Neuronal stem cell (in vitro differentiated cells): ENCODE data around the gene SGSH.

Source experiments
- DNase-seq: peaks from one replicate; pipeline ENCODE4 v3.0.0-alpha.2; 2013; ENCODE audit warnings: low spot score
- H2AFZ ChIP-seq: one replicate; pipeline ENCODE4 v1.6.1; 2013; ENCODE audit warnings: mild to moderate bottlenecking, low read length, inconsistent platforms
- H2AK5ac ChIP-seq: 2 replicates; pipeline ENCODE4 v1.6.1; 2013; ENCODE audit warnings: low read depth, mild to moderate bottlenecking, inconsistent platforms, low read length, moderate library complexity, mixed read lengths
- H2BK120ac ChIP-seq: 2 replicates; pipeline ENCODE4 v1.6.1; 2013; ENCODE audit warnings: low read depth, mild to moderate bottlenecking, inconsistent platforms, low read length, moderate library complexity, mixed read lengths
- H2BK12ac ChIP-seq: one replicate; pipeline ENCODE4 v1.6.1; 2013; ENCODE audit warnings: low read length, inconsistent platforms
- H2BK15ac ChIP-seq: 2 replicates; pipeline ENCODE4 v1.6.1; 2013; ENCODE audit warnings: mild to moderate bottlenecking, low read length, inconsistent platforms, mixed read lengths
- H2BK5ac ChIP-seq: one replicate; pipeline ENCODE4 v1.6.1; 2013; ENCODE audit warnings: inconsistent platforms, mild to moderate bottlenecking, low read length, moderate library complexity
- H3K14ac ChIP-seq: one replicate; pipeline ENCODE4 v1.6.1; 2013; ENCODE audit warnings: low read length, inconsistent platforms
- H3K18ac ChIP-seq: 2 replicates; pipeline ENCODE4 v1.6.1; 2013; ENCODE audit warnings: low read length, inconsistent platforms
- H3K23ac ChIP-seq: 2 replicates; pipeline ENCODE4 v1.6.1; 2013; ENCODE audit warnings: low read depth, mild to moderate bottlenecking, mixed read lengths, low read length, inconsistent platforms; ENCODE audit not compliant: poor library complexity
- H3K27ac ChIP-seq: replicated peaks from 3 replicates; pipeline ENCODE4 v1.5.1; 2013; ENCODE audit warnings: low read length, inconsistent platforms
- H3K27me3 ChIP-seq, 3 experiments: 2 replicates each; pipeline ENCODE4 v1.6.1; 2013; ENCODE audit warnings: low read length in 3 of 3, mild to moderate bottlenecking in 2 of 3, inconsistent platforms in 1 of 3, low read depth in 1 of 3, mixed read lengths in 1 of 3, moderate library complexity in 1 of 3; ENCODE audit not compliant: control insufficient read depth in 3 of 3, insufficient read depth in 3 of 3
- H3K36me3 ChIP-seq, 2 donors: replicated peaks in 1 of 2; 2 replicates each; pipeline ENCODE4 v1.6.1; 2013; ENCODE audit warnings: low read length in 2 of 2; ENCODE audit not compliant: control insufficient read depth in 2 of 2, insufficient read depth in 2 of 2
- H3K4ac ChIP-seq: 2 replicates; pipeline ENCODE4 v1.6.1; 2013; ENCODE audit warnings: inconsistent platforms, mild to moderate bottlenecking, low read length, moderate library complexity
- H3K4me1 ChIP-seq, 2 donors: 1 replicate in 1 of 2; 2 replicates in 1 of 2; pipeline ENCODE4 v1.6.1; 2013; ENCODE audit warnings: low read length in 2 of 2, low read depth in 1 of 2; ENCODE audit not compliant: control insufficient read depth in 2 of 2, insufficient read depth in 1 of 2
- H3K4me2 ChIP-seq: one replicate; pipeline ENCODE4 v1.6.1; 2013; ENCODE audit warnings: mild to moderate bottlenecking, low read length, inconsistent platforms; ENCODE audit not compliant: insufficient read depth, poor library complexity, severe bottlenecking
- H3K4me3 ChIP-seq, 2 donors: 2 replicates each; pipeline ENCODE4 v1.5.1; 2013; ENCODE audit warnings: low read length in 2 of 2, mild to moderate bottlenecking in 2 of 2, inconsistent platforms in 1 of 2, moderate library complexity in 1 of 2
- H3K79me1 ChIP-seq: one replicate; pipeline ENCODE4 v1.6.1; 2013; ENCODE audit warnings: low read depth, mild to moderate bottlenecking, inconsistent platforms, low read length, moderate library complexity
- H3K9ac ChIP-seq: one replicate; pipeline ENCODE4 v1.6.1; 2013; ENCODE audit warnings: mild to moderate bottlenecking, low read depth, low read length, inconsistent platforms; ENCODE audit not compliant: poor library complexity
- H3K9me3 ChIP-seq, 2 donors: replicated peaks in 1 of 2; 2 replicates each; pipeline versions ENCODE3 to v1.6.1; 2013; ENCODE audit warnings: low read length in 2 of 2, mild to moderate bottlenecking in 2 of 2, inconsistent platforms in 1 of 2, low read depth in 1 of 2, mixed read lengths in 1 of 2, moderate library complexity in 1 of 2; ENCODE audit not compliant: control insufficient read depth in 2 of 2, insufficient read depth in 1 of 2
- H4K8ac ChIP-seq: one replicate; pipeline ENCODE4 v1.6.1; 2013; ENCODE audit warnings: low read depth, mild to moderate bottlenecking, inconsistent platforms, low read length, moderate library complexity
- H4K91ac ChIP-seq: one replicate; pipeline ENCODE4 v1.6.1; 2013; ENCODE audit warnings: low read length, low read depth, mild to moderate bottlenecking, inconsistent platforms; ENCODE audit not compliant: poor library complexity
- WGBS, 2 donors: extraction: QIAGEN DNeasy Blood & Tissue Kit; methylation state at CpG; one replicate each; pipeline ENCODE4 v1.1.7; 2013; ENCODE audit warnings: missing lambda C conversion rate in 2 of 2, mixed read lengths in 1 of 2; ENCODE audit not compliant: insufficient read length in 2 of 2, insufficient replicate concordance in 1 of 2; ENCODE audit errors: extremely low coverage in 2 of 2; 5-methylcytosine and 5-hydroxymethylcytosine counted together

SGSH gene

GRCh38 chr17:80191865-80192661 lies 28.1 kb downstream of the SGSH start:
- no peak for DNase-seq
- no peaks in the 10 kb centered on the region for H3K36me3 ChIP-seq
- H3K27me3 ChIP-seq = peaks cover 0 to 21% (median 0%) of the 10 kb centered on the region in 3 experiments
- peak overlapping the region in 1 of 2 donors; percentile 38 for H3K4me3 ChIP-seq
- no CpG with 5 or more reads among the region's 29 CpGs for WGBS, 2 donors
- H3K4me2 ChIP-seq = no peak overlapping the region
- peak overlapping the region; percentile 31 for H3K23ac ChIP-seq
- no peaks in the 10 kb centered on the region for H3K79me1 ChIP-seq
- H2BK5ac ChIP-seq = peak overlapping the region; percentile 35
- H3K18ac ChIP-seq = peak overlapping the region; percentile 86
- peak overlapping the region; percentile 95 for H2AFZ ChIP-seq
- no peak overlapping the region for H2BK120ac ChIP-seq
- peaks cover 4 to 14% of the 10 kb centered on the region in 2 donors for H3K4me1 ChIP-seq
- H4K8ac ChIP-seq = no peak overlapping the region
- no peak overlapping the region for H3K27ac ChIP-seq
- H3K4ac ChIP-seq = no peak overlapping the region
- H3K9me3 ChIP-seq = no peaks in the 10 kb centered on the region
- no peak overlapping the region for H2BK15ac ChIP-seq
- H3K9ac ChIP-seq = peak overlapping the region; percentile 74
- H2BK12ac ChIP-seq = no peak overlapping the region
- H3K14ac ChIP-seq = no peak overlapping the region
- H2AK5ac ChIP-seq = peak overlapping the region; percentile 61
- no peak overlapping the region for H4K91ac ChIP-seq

- peak overlapping the region; percentile 98 for H4K8ac ChIP-seq
- no peaks in the 10 kb centered on the region for H3K79me1 ChIP-seq
- H2BK120ac ChIP-seq = peak overlapping the region; percentile 85
- H3K9ac ChIP-seq = peak overlapping the region; percentile 80
- DNase-seq = no peak
- H3K4me2 ChIP-seq = no peak overlapping the region
- H3K9me3 ChIP-seq = no peaks in the 10 kb centered on the region
- peak overlapping the region; percentile 61 for H2AK5ac ChIP-seq
- H2AFZ ChIP-seq = peak overlapping the region; percentile 95
- peak overlapping the region; percentile 83 for H4K91ac ChIP-seq
- H3K27ac ChIP-seq = no peak overlapping the region
- H3K18ac ChIP-seq = peak overlapping the region; percentile 75
- no peak overlapping the region for H3K4me3 ChIP-seq
- H2BK15ac ChIP-seq = peak overlapping the region; percentile 67
- peaks cover 0 to 21% (median 0%) of the 10 kb centered on the region in 3 experiments for H3K27me3 ChIP-seq
- H3K36me3 ChIP-seq = no peaks in the 10 kb centered on the region
- H3K4me1 ChIP-seq = peaks cover 4 to 14% of the 10 kb centered on the region in 2 donors
- peak overlapping the region; percentile 34 for H3K23ac ChIP-seq
- H3K4ac ChIP-seq = peak overlapping the region; percentile 8
- WGBS, 2 donors = no CpG with 5 or more reads among the region's 20 CpGs
- peak overlapping the region; percentile 93 for H2BK12ac ChIP-seq
- no peak overlapping the region for H2BK5ac ChIP-seq
- H3K14ac ChIP-seq = peak overlapping the region; percentile 94
Observed at GRCh38 chr17:80191192-80191591, 28.9 kb downstream of the SGSH start.

GRCh38 chr17:80190716-80191115 lies 29.4 kb downstream of the SGSH start:
- no peak for DNase-seq
- Histone ChIP-seq H3K4ac (no peak overlapping the region), H2BK12ac (no peak overlapping the region), H2BK5ac (no peak overlapping the region), H3K4me1 (peaks cover 4 to 14% of the 10 kb centered on the region in 2 donors), H4K8ac (no peak overlapping the region), H2BK120ac (no peak overlapping the region), H3K9ac (no peak overlapping the region), H2BK15ac (no peak overlapping the region), H4K91ac (no peak overlapping the region), H2AK5ac (no peak overlapping the region), H3K79me1 (no peaks in the 10 kb centered on the region), H3K18ac (no peak overlapping the region), H3K36me3 (no peaks in the 10 kb centered on the region), H3K27me3 (peaks cover 0 to 21% (median 0%) of the 10 kb centered on the region in 3 experiments), H3K9me3 (no peaks in the 10 kb centered on the region), H3K23ac (no peak overlapping the region), H3K4me2 (no peak overlapping the region), H2AFZ (peak overlapping the region; percentile 95), H3K27ac (no peak overlapping the region), H3K4me3 (no peak overlapping the region), H3K14ac (no peak overlapping the region)
- WGBS, 2 donors = no CpG with 5 or more reads among the region's 10 CpGs

- H4K8ac ChIP-seq = no peak overlapping the region
- H3K36me3 ChIP-seq = no peaks in the 10 kb centered on the region
- H3K4me3 ChIP-seq = no peak overlapping the region
- no peak overlapping the region for H3K23ac ChIP-seq
- no CpG with 5 or more reads among the region's 23 CpGs for WGBS, 2 donors
- no peak overlapping the region for H4K91ac ChIP-seq
- H3K9ac ChIP-seq = no peak overlapping the region
- no peak overlapping the region for H2AK5ac ChIP-seq
- no peak overlapping the region for H2AFZ ChIP-seq
- peaks cover 0 to 21% (median 0%) of the 10 kb centered on the region in 3 experiments for H3K27me3 ChIP-seq
- DNase-seq = no peak
- peaks cover 6 to 18% of the 10 kb centered on the region in 2 donors for H3K4me1 ChIP-seq
- H2BK15ac ChIP-seq = no peak overlapping the region
- no peak overlapping the region for H2BK120ac ChIP-seq
- no peak overlapping the region for H2BK12ac ChIP-seq
- H3K4me2 ChIP-seq = no peak overlapping the region
- H3K4ac ChIP-seq = no peak overlapping the region
- peak overlapping the region; percentile 14 for H2BK5ac ChIP-seq
- no peak overlapping the region for H3K27ac ChIP-seq
- H3K14ac ChIP-seq = no peak overlapping the region
- H3K18ac ChIP-seq = no peak overlapping the region
- H3K9me3 ChIP-seq = no peaks in the 10 kb centered on the region
- no peaks in the 10 kb centered on the region for H3K79me1 ChIP-seq
Observed at GRCh38 chr17:80189611-80190010, 30.5 kb downstream of the SGSH start.
